Endothelial cell of umbilical vein (primary cell): ENCODE measurements around the gene POU6F2. TPM values are rescaled to one million over a fixed set of nuclear protein-coding genes. Genes with fewer than 3 reads are reported as not detected.

Experiments
- BruUV-seq: library from RNA; stranded (reverse); fragments of 400-500 nt; replicated peaks from 2 replicates; lab custom pipeline; 2021; lab: Mats Ljungman, UMichigan
- CTCF ChIA-PET: fragments of 300-600, 350-600 bp; sonication (Branson Sonifier 250); formaldehyde crosslinking; loops from one replicate; lab custom pipeline; 2021; ENCODE audit warnings: antibody characterized with exemption, inconsistent platforms; lab: Charles Lee
- POLR2A ChIA-PET: fragments of 300-600, 350-600 bp; sonication (Branson Sonifier 250); formaldehyde crosslinking; loops from one replicate; lab custom pipeline; 2021; ENCODE audit warnings: antibody characterized with exemption, inconsistent platforms; lab: Charles Lee
- DNase-seq: peaks from one replicate; pipeline ENCODE4 v3.0.0-alpha.2; 2011; ENCODE audit warnings: low read depth, low spot score
- FAIRE-seq: peaks from 2 replicates; lab custom pipeline; 2011; peaks lifted over from hg19 to GRCh38; lab: Jason Lieb, UNC
- H2AFZ ChIP-seq: 2 replicates; pipeline ENCODE4 v1.6.0; 2012; ENCODE audit warnings: low read depth, low read length, control low read depth, inconsistent platforms
- H3K27ac ChIP-seq: 2 replicates; pipeline ENCODE4 v1.5.1; 2011; ENCODE audit warnings: low read depth, mild to moderate bottlenecking, control low read depth, low read length, moderate library complexity; ENCODE audit not compliant: insufficient read depth
- H3K27me3 ChIP-seq, 2 experiments: 2 replicates each; pipeline versions ENCODE4 v1.6.0 to v1.6.1; 2011; ENCODE audit warnings: low read length in 2 of 2, mixed read lengths in 1 of 2; ENCODE audit not compliant: control insufficient read depth in 2 of 2, insufficient read depth in 2 of 2
- H3K36me3 ChIP-seq, 2 experiments: 2 replicates in 1 of 2; 3 replicates in 1 of 2; pipeline ENCODE4 v1.5.1; 2011; ENCODE audit warnings: low read length in 2 of 2, mild to moderate bottlenecking in 1 of 2, moderate library complexity in 1 of 2; ENCODE audit not compliant: control insufficient read depth in 2 of 2, insufficient read depth in 2 of 2; ENCODE audit errors: extremely low read depth in 1 of 2
- H3K4me1 ChIP-seq: 3 replicates; pipeline ENCODE4 v1.5.1; 2011; ENCODE audit warnings: mild to moderate bottlenecking, low read length; ENCODE audit not compliant: control insufficient read depth, insufficient read depth; ENCODE audit errors: extremely low read depth
- H3K4me2 ChIP-seq: 2 replicates; pipeline ENCODE4 v1.6.1; 2011; ENCODE audit warnings: low read length, control low read depth, mixed read lengths; ENCODE audit not compliant: insufficient read depth
- H3K4me3 ChIP-seq, 3 experiments: fragments of 200-600 bp in 1 of 3; sonication (generic), shearing (Covaris generic) in 1 of 3; replicated peaks in 1 of 3; 2 replicates each; pipeline ENCODE4 v1.5.1; 2011 to 2016; ENCODE audit warnings: control low read depth in 3 of 3, low read length in 3 of 3, mild to moderate bottlenecking in 2 of 3, inconsistent platforms in 1 of 3, low read depth in 1 of 3, moderate library complexity in 1 of 3; ENCODE audit not compliant: insufficient read depth in 1 of 3
- H3K79me2 ChIP-seq: 2 replicates; pipeline ENCODE4 v1.6.0; 2012; ENCODE audit warnings: low read length, inconsistent platforms; ENCODE audit not compliant: control insufficient read depth, insufficient read depth
- H3K9ac ChIP-seq: replicated peaks from 2 replicates; pipeline ENCODE3; 2011; ENCODE audit warnings: low read length, control low read depth; ENCODE audit not compliant: insufficient read depth; ENCODE audit errors: extremely low read depth
- H3K9me1 ChIP-seq: replicated peaks from 3 replicates; pipeline ENCODE4 v1.6.0; 2011; ENCODE audit warnings: mild to moderate bottlenecking, low read length; ENCODE audit not compliant: control insufficient read depth, insufficient read depth; ENCODE audit errors: extremely low read depth
- H3K9me3 ChIP-seq: replicated peaks from 2 replicates; pipeline ENCODE4 v1.5.1; 2012; ENCODE audit warnings: low read length, inconsistent platforms; ENCODE audit not compliant: control insufficient read depth, insufficient read depth
- H4K20me1 ChIP-seq: replicated peaks from 2 replicates; pipeline ENCODE3; 2011; ENCODE audit warnings: mild to moderate bottlenecking, low read length; ENCODE audit not compliant: control insufficient read depth, insufficient read depth; ENCODE audit errors: extremely low read depth
- EZH2 ChIP-seq: IDR thresholded peaks from 2 replicates; pipeline ENCODE4 v1.6.1; 2012; ENCODE audit warnings: borderline replicate concordance, low read depth, mild to moderate bottlenecking, moderate library complexity, low read length, inconsistent platforms; ENCODE audit not compliant: severe bottlenecking
- FOS ChIP-seq: IDR thresholded peaks from 2 replicates; pipeline ENCODE4 v1.6.1; 2011; ENCODE audit warnings: mild to moderate bottlenecking, low read length, moderate library complexity, borderline replicate concordance; ENCODE audit not compliant: insufficient read depth
- GATA2 ChIP-seq: IDR thresholded peaks from 2 replicates; pipeline ENCODE4 v1.7.0; 2011; ENCODE audit warnings: low read depth, mild to moderate bottlenecking, moderate library complexity, mixed read lengths, low read length; ENCODE audit not compliant: insufficient read length, insufficient read depth
- JUN ChIP-seq: IDR thresholded peaks from 2 replicates; pipeline ENCODE4 v1.6.1; 2011; ENCODE audit warnings: borderline replicate concordance, low read depth; ENCODE audit not compliant: insufficient read length, insufficient read depth
- MAX ChIP-seq: IDR thresholded peaks from 2 replicates; pipeline ENCODE4 v1.6.1; 2011; ENCODE audit not compliant: insufficient read depth, insufficient read length
- MYC ChIP-seq: IDR thresholded peaks from one replicate; pipeline ENCODE4 v1.6.1; 2011; ENCODE audit warnings: mild to moderate bottlenecking, low read depth, low read length
- POLR2A ChIP-seq: IDR thresholded peaks from 2 replicates; pipeline ENCODE4 v1.6.1; 2012; ENCODE audit warnings: low read depth, mild to moderate bottlenecking, control low read depth, low read length
- POLR2AphosphoS5 ChIP-seq: IDR thresholded peaks from 2 replicates; pipeline ENCODE4 v1.6.1; 2012; ENCODE audit warnings: low read depth, mild to moderate bottlenecking, control low read depth, low read length, moderate library complexity; ENCODE audit not compliant: insufficient read depth
- dilution Hi-C: fragments of 300-500 bp; cut with MboI; formaldehyde crosslinking; loops from one replicate; pipeline ENCODE4 v1.15.0; 2019; ENCODE audit warnings: low sequenced_read_pairs; ENCODE audit not compliant: extremely low pct_ligation_motif_present
- intact Hi-C: fragments of 100-400 bp; cut with micrococcal nuclease; formaldehyde crosslinking; loops from one replicate; pipeline ENCODE4 v1.10.0; 2022
- polyA plus RNA-seq, 4 experiments: library from polyadenylated mRNA; depleted of rRNA in 3 of 4; stranded (reverse) in 3 of 4; unstranded in 1 of 4; fragments of >200 nt; gene quantifications; 2 replicates each; pipeline versions ENCODE4 v1.2.1 to v1.2.3, GENCODE V29; 2011 to 2012; ENCODE audit warnings: missing spikeins in 1 of 4
- total RNA-seq: library from RNA; stranded (reverse); gene quantifications from 2 replicates; pipeline ENCODE4 v1.2.3, GENCODE V29; 2021
- TF ChIP-seq, protein P1 (sequence below), 2 donors: IDR thresholded peaks; 1 replicate in 1 of 2; 2 replicates in 1 of 2; pipeline ENCODE4 v1.5.1; 2011; ENCODE audit warnings: low read length in 2 of 2, mild to moderate bottlenecking in 2 of 2, moderate library complexity in 2 of 2, control low read depth in 1 of 2, inconsistent platforms in 1 of 2, low read depth in 1 of 2; ENCODE audit not compliant: insufficient read depth in 1 of 2; ENCODE audit errors: extremely low read depth in 1 of 2

The POU6F2 gene
- total and polyA plus RNA-seq, 2 donors (not counting 3 experiments of a cell fraction or from before 2014, with no cell fraction given): 0.29 TPM; not detected in 1

- CTCF ChIA-PET: interaction anchor here (1.1 kb wide), 1 partner anchor 9 kb away, joined by 3 read pairs; no protein-coding TSS in a partner anchor
- Histone ChIP-seq H3K9ac (no peak overlapping the region), H3K27me3 (no peaks in the 10 kb centered on the region), H3K4me3 (no peak overlapping the region), H3K27ac (no peak overlapping the region), H3K79me2 (no peaks in the 10 kb centered on the region), H3K4me1 (no peaks in the 10 kb centered on the region), H3K4me2 (no peak overlapping the region), H2AFZ (no peak overlapping the region), H3K9me3 (no peaks in the 10 kb centered on the region), H3K36me3 (no peaks in the 10 kb centered on the region), H4K20me1 (no peaks in the 10 kb centered on the region), H3K9me1 (no peaks in the 10 kb centered on the region)
- TF ChIP-seq, protein P1, sequence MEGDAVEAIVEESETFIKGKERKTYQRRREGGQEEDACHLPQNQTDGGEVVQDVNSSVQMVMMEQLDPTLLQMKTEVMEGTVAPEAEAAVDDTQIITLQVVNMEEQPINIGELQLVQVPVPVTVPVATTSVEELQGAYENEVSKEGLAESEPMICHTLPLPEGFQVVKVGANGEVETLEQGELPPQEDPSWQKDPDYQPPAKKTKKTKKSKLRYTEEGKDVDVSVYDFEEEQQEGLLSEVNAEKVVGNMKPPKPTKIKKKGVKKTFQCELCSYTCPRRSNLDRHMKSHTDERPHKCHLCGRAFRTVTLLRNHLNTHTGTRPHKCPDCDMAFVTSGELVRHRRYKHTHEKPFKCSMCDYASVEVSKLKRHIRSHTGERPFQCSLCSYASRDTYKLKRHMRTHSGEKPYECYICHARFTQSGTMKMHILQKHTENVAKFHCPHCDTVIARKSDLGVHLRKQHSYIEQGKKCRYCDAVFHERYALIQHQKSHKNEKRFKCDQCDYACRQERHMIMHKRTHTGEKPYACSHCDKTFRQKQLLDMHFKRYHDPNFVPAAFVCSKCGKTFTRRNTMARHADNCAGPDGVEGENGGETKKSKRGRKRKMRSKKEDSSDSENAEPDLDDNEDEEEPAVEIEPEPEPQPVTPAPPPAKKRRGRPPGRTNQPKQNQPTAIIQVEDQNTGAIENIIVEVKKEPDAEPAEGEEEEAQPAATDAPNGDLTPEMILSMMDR (IDR thresholded peaks at IDR 0.05; ENCODE audit: extremely low read depth in 1 of 2, insufficient read depth in 1 of 2, low read depth in 1 of 2, low read length in 2 of 2): no peak
- TF ChIP-seq POLR2AphosphoS5 (no peak), MAX (no peak), FOS (no peak), EZH2 (no peak), POLR2A (no peak), JUN (no peak), MYC (no peak), GATA2 (no peak)
- dilution Hi-C loops (no loop called here), intact Hi-C loops (no loop called here)
- POLR2A ChIA-PET: no interaction called here
- DNase-seq (no peak), FAIRE-seq (no peak)
- BruUV-seq: no TSS peak
Measured at GRCh38 chr7:39210362-39210761, 232.7 kb downstream of the POU6F2 start.
